Mucosa of descending colon (tissue), 3 donors: Measurements from ENCODE around the gene ATG10. TPM values are rescaled to one million over a fixed set of nuclear protein-coding genes. Genes with fewer than 3 reads are reported as not detected.
"Not testable (repeated sequence)": the region's sequence is repeated elsewhere in the genome, so short reads cannot be mapped to it uniquely, and the experiment has no call there.

ENCODE experiments used
- ATAC-seq: fragments of 200-7000 bp; cut with Tn5 transposase; one replicate; pipeline ENCODE4 v1.9.1; 2020; ENCODE audit warnings: mild to moderate bottlenecking, moderate library complexity
- DNase-seq, 3 donors: peaks; one replicate each; pipeline ENCODE4 v3.0.0-alpha.2; 2020
- H3K36me3 ChIP-seq: fragments of 200-600 bp; one replicate; pipeline ENCODE4 v1.8.0; 2021; ENCODE audit warnings: low read depth, mild to moderate bottlenecking
- H3K4me1 ChIP-seq: fragments of 200-600 bp; one replicate; pipeline ENCODE4 v1.8.0; 2021; ENCODE audit warnings: low read depth, mild to moderate bottlenecking
- H3K4me3 ChIP-seq: fragments of 200-600 bp; one replicate; pipeline ENCODE4 v1.8.0; 2021; ENCODE audit warnings: mild to moderate bottlenecking
- H3K9me3 ChIP-seq: fragments of 200-600 bp; one replicate; pipeline ENCODE4 v1.8.0; 2021; ENCODE audit warnings: mild to moderate bottlenecking
- intact Hi-C, 2 donors: fragments of 100-400 bp; cut with DNase I in 1 of 2; cut with micrococcal nuclease in 1 of 2; formaldehyde crosslinking; loops; one replicate each; pipeline versions ENCODE4 v1.11.0 to v1.11.1; 2022; cut with DNase I, micrococcal nuclease
- total RNA-seq, 3 donors: library from RNA; stranded (reverse); fragmentation: NEBNext Ultra II Directional in 2 of 3; extraction: Animal tissue kit (Norgen Biotek cat#: 25700) in 2 of 3; gene quantifications; one replicate each; pipeline versions ENCODE4 v1.2.1 to v1.2.4, GENCODE V29; 2021 to 2023
- TF ChIP-seq, protein P1 (sequence below): fragments of 200-600 bp; IDR thresholded peaks from one replicate; pipeline ENCODE4 v1.8.0; 2022; ENCODE audit warnings: antibody characterized with exemption, mild to moderate bottlenecking
- donor health status: DM: no; HTN: no; CAD: no; lungs with moderate emphysema.
- donor health status: DM: no; HTN: no; CAD: no.
- donor health status: DM: no; HTN: yes; CAD: no.

ATG10 gene
- total RNA-seq, 3 donors from 2014 or later: 5.9 to 8.8 (median 7.0) TPM

DNA sequence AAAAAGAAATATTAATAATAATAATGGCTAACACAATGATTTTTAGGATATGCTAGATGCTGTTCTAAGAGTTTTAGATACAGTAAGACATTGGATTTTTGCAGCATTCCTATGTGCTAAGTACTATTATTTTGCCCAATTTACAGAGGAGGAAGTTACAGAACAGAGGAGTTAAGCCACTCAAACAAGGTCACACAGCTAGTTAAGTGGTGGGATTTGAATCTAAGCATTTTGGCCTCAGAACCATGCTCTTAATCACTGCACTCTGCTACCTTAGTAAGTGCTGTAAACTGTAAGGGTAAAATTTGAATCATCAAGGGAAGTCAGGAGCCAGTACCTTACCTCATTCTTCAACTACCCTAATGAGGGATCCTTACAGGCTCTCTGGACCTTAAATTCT lies 280.9 kb downstream of the ATG10 start:
- intact Hi-C loops: no loop called here
- DNase-seq: no peak
- H3K4me3 ChIP-seq: no peak overlapping the region
- no peaks in the 10 kb centered on the region for H3K9me3 ChIP-seq
- H3K36me3 ChIP-seq: no peaks in the 10 kb centered on the region
- no peak for ATAC-seq
- TF ChIP-seq, protein P1, sequence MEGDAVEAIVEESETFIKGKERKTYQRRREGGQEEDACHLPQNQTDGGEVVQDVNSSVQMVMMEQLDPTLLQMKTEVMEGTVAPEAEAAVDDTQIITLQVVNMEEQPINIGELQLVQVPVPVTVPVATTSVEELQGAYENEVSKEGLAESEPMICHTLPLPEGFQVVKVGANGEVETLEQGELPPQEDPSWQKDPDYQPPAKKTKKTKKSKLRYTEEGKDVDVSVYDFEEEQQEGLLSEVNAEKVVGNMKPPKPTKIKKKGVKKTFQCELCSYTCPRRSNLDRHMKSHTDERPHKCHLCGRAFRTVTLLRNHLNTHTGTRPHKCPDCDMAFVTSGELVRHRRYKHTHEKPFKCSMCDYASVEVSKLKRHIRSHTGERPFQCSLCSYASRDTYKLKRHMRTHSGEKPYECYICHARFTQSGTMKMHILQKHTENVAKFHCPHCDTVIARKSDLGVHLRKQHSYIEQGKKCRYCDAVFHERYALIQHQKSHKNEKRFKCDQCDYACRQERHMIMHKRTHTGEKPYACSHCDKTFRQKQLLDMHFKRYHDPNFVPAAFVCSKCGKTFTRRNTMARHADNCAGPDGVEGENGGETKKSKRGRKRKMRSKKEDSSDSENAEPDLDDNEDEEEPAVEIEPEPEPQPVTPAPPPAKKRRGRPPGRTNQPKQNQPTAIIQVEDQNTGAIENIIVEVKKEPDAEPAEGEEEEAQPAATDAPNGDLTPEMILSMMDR: no peak
- H3K4me1 ChIP-seq: no peaks in the 10 kb centered on the region

DNA sequence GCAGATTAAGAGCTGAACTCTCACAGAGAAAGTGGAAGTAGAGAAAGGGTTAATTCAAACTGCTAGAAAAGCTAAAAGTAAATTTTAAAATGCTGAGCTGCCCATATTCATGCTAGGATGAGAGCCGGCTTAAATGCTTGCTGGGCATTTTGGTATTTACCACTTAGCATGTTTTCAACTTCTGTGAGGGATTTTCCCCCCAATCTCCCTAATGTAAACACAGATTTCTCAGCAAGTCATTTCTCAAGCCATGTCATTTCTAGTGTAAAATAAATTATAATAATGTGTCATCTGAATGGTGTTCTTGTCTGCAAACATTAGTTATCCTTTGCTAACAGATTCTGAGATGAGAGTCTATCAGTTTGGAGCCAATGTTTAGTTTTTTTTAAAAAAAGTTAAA lies 284.0 kb downstream of the ATG10 start:
- intact Hi-C loops: no loop called here
- H3K4me3 ChIP-seq: no peak overlapping the region
- TF ChIP-seq, protein P1: no peak
- no peak for ATAC-seq
- no peak for DNase-seq
- no peaks in the 10 kb centered on the region for H3K4me1 ChIP-seq
- no peaks in the 10 kb centered on the region for H3K36me3 ChIP-seq
- H3K9me3 ChIP-seq: no peaks in the 10 kb centered on the region

DNA sequence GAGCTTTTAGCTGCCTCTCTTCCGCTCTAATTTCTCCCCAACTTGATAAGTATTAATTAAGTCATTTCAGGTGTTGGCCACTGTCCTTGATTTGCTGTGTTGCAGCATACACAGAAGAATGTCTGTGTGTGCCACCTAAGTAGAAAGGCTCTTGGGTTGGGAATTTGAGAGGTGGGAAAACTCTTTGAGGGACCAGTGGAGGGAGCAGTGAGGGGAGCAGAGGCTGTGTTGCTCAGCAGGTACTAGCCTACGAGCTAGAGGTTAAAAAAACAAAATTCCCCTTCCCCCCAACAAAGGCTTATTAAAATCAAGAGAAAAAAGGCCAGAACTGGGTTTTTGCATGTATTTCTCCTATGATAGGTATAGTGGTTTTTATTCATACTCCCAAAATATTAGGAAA lies 285.4 kb downstream of the ATG10 start:
- intact Hi-C loops: no loop called here
- ATAC-seq: no peak

DNA sequence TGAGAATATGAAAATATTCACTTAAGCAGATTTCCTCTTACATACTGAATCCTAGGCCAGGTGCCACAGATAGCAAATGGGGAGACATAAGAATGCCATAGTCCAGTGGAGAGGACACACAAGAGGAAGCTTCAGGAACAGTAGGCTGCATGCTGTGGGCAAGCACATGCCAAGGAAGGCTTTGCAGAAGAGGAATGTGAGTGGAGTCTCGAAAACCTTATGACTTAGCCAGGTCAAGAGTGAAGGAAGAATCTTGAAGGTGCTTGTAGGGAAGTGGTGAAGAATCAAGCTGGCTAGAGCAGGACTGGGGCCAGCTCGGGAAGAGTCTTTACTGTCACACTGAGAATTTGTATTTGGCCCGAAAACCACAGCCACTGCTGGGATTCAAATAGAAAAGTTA lies 285.9 kb downstream of the ATG10 start:
- Histone ChIP-seq H3K9me3 (no peaks in the 10 kb centered on the region), H3K4me1 (no peaks in the 10 kb centered on the region), H3K36me3 (no peaks in the 10 kb centered on the region), H3K4me3 (no peak overlapping the region)
- no peak for ATAC-seq
- DNase-seq: no peak
- TF ChIP-seq, protein P1: no peak
- intact Hi-C loops: no loop called here

More for the DNA sequence above, 285.4 kb downstream of the ATG10 start:
- Histone ChIP-seq H3K36me3 (no peaks in the 10 kb centered on the region), H3K4me1 (no peaks in the 10 kb centered on the region), H3K4me3 (no peak overlapping the region), H3K9me3 (no peaks in the 10 kb centered on the region)
- no peak for DNase-seq
- TF ChIP-seq, protein P1: no peak

DNA sequence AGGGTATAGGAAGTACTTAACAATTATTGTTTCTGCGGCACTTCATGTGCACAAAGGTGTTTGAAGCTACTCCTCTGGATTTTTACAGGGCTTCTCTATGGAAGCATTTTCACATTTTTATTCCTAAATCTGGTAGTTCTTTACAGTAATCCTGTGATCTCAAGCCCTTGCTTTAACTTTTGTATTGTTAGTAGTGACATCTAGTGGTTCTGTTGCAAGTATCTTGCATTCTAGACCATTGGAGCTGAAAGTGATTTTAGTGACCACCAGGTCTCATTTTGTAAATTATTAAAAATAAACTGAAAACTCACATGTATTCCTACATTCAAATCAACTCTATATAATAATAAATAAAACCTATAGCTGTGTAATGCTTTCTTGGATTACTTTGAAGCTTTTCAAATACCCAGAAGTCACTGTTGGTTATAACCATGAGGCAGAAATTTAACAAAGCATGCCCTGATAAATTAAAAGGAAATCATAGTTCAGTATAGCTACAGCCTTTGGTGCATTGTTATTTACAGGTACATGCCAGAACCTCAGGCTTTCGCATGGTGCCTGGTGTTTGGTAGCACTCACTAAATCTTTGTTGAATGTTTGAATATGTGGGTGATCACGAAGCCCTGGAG lies 287.5 kb downstream of the ATG10 start:
- no peak for DNase-seq
- H3K4me1 ChIP-seq: no peaks in the 10 kb centered on the region
- H3K36me3 ChIP-seq: no peaks in the 10 kb centered on the region
- ATAC-seq: no peak
- no peaks in the 10 kb centered on the region for H3K9me3 ChIP-seq
- intact Hi-C loops: no loop called here
- TF ChIP-seq, protein P1: no peak
- H3K4me3 ChIP-seq: no peak overlapping the region

DNA sequence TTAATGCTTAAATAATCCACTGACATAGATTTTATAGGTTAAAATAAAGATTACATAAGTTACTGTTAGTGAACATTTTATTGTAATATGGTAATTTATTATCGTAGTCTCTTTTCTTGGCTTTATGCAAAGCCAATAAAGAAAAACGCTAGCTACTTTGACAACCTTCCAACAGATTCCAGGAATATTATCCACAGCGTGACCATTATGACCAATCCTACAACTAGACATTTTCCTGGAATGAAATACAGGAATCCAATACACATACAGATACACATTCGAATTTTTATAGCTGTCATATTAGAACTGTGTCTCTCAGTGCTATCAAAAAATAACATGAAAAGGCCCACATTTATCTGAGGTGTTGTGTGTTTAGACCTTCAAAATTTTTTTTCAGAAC lies 293.2 kb downstream of the ATG10 start:
- intact Hi-C loops: no loop called here
- no peak for DNase-seq
- H3K36me3 ChIP-seq: no peaks in the 10 kb centered on the region
- H3K4me3 ChIP-seq: no peak overlapping the region
- H3K4me1 ChIP-seq: no peaks in the 10 kb centered on the region
- H3K9me3 ChIP-seq: peaks cover 10% of the 10 kb centered on the region
- TF ChIP-seq, protein P1: no peak
- no peak for ATAC-seq

DNA sequence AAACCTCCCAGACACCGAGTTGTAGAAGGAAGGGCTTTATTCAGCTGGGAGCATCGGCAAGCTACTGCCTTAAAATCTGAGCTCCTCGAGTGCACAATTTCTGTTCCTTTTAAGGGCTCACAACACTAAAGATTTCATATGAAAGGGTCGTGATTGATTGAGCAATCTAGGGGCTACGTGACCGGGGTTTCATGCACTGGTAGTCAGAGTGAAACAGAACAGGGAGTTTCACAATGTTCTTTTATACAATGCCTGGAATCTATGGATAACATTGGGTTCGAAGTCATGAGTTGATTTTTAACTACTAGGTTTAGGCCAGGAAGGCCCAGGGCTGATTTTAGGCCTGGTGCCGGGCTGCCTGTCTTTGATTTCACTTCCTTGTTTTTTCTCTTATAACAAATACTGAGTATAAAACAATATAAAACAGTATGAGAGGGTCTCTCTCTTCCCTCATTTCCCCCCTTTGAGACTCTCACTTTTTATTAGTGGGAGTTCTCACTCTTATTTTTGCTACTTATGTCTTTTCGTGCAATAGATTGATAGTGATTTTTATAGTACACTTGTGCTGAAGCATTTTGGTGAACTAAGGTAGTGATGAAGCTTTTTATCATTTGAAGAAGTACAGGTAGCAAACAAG lies 295.6 kb downstream of the ATG10 start:
- H3K4me3 ChIP-seq, ATAC-seq, H3K4me1 ChIP-seq, H3K36me3 ChIP-seq, intact Hi-C loops, DNase-seq: not testable (repeated sequence)
- H3K9me3 ChIP-seq: peaks cover 10% of the 10 kb centered on the region

DNA sequence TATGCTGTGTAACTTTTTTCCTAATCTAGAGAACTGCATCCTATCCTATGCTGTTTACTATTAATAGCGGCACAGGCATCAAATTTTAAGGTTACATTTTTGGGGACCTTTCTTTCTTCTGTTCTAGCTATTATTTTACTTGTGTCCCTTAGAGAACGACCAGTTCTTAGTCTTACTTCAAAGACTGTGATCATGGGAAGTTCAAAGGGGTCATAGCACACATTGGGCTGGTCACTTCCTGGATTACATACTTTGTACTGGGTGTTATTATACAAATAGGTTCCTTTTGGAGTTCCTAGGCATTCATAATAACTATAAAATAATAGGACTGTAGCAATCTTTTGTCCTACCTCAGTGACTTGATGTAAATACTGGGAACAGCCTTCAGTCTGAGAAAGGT lies 297.5 kb downstream of the ATG10 start:
- DNase-seq, intact Hi-C loops, ATAC-seq, H3K4me3 ChIP-seq, H3K4me1 ChIP-seq, H3K36me3 ChIP-seq: not testable (repeated sequence)
- peaks cover 10% of the 10 kb centered on the region for H3K9me3 ChIP-seq
